Keratinocyte (primary cell): ENCODE measurements around the gene GSTA2. TPM values are rescaled to one million over a fixed set of nuclear protein-coding genes. Genes with fewer than 3 reads are reported as not detected.
"Not testable (repeated sequence)": the region's sequence is repeated elsewhere in the genome, so short reads cannot be mapped to it uniquely, and the experiment has no call there.

Source experiments
- DNase-seq: peaks from one replicate; pipeline ENCODE4 v3.0.0-alpha.2; 2011; ENCODE audit warnings: low read depth, missing footprints, low spot score
- FAIRE-seq: peaks from 2 replicates; lab custom pipeline; 2011; peaks lifted over from hg19 to GRCh38; lab: Jason Lieb, UNC
- H2AFZ ChIP-seq: 2 replicates; pipeline ENCODE4 v1.6.0; 2012; ENCODE audit warnings: low read length, control low read depth, inconsistent platforms; ENCODE audit not compliant: control insufficient read depth
- H3K27ac ChIP-seq: 2 replicates; pipeline ENCODE4 v1.5.1; 2011; ENCODE audit warnings: low read length; ENCODE audit not compliant: control insufficient read depth, insufficient read depth
- H3K27me3 ChIP-seq: 3 replicates; pipeline ENCODE4 v1.6.0; 2011; ENCODE audit warnings: low read length; ENCODE audit not compliant: control insufficient read depth, insufficient read depth; ENCODE audit errors: extremely low read depth
- H3K36me3 ChIP-seq, 2 experiments: 2 replicates in 1 of 2; 3 replicates in 1 of 2; pipeline ENCODE4 v1.5.1; 2011; ENCODE audit warnings: low read length in 2 of 2, mild to moderate bottlenecking in 1 of 2; ENCODE audit not compliant: control insufficient read depth in 2 of 2, insufficient read depth in 2 of 2; ENCODE audit errors: extremely low read depth in 1 of 2
- H3K4me1 ChIP-seq: 3 replicates; pipeline ENCODE4 v1.5.1; 2011; ENCODE audit warnings: low read length; ENCODE audit not compliant: control insufficient read depth, insufficient read depth; ENCODE audit errors: extremely low read depth
- H3K4me2 ChIP-seq: 3 replicates; pipeline ENCODE4 v1.6.0; 2011; ENCODE audit warnings: low read depth, low read length; ENCODE audit not compliant: control insufficient read depth, insufficient read depth; ENCODE audit errors: extremely low read depth
- H3K4me3 ChIP-seq, 3 experiments: fragments of 200-600 bp in 1 of 3; sonication (generic) in 1 of 3; 2 replicates in 2 of 3; 3 replicates in 1 of 3; pipeline ENCODE4 v1.5.1; 2011 to 2016; ENCODE audit warnings: low read length in 3 of 3, mild to moderate bottlenecking in 3 of 3, control low read depth in 2 of 3, inconsistent platforms in 1 of 3, low read depth in 1 of 3, mixed read lengths in 1 of 3, mixed run types in 1 of 3, moderate library complexity in 1 of 3; ENCODE audit not compliant: control insufficient read depth in 2 of 3, insufficient read depth in 2 of 3; ENCODE audit errors: extremely low read depth in 1 of 3
- H3K79me2 ChIP-seq: 2 replicates; pipeline ENCODE4 v1.6.0; 2012; ENCODE audit warnings: low read length; ENCODE audit not compliant: control insufficient read depth, insufficient read depth
- H3K9ac ChIP-seq: 3 replicates; pipeline ENCODE4 v1.6.0; 2011; ENCODE audit warnings: low read length; ENCODE audit not compliant: control insufficient read depth, insufficient read depth; ENCODE audit errors: extremely low read depth
- H3K9me1 ChIP-seq: 3 replicates; pipeline ENCODE4 v1.6.0; 2011; ENCODE audit warnings: low read length; ENCODE audit not compliant: control insufficient read depth, insufficient read depth; ENCODE audit errors: extremely low read depth
- H3K9me3 ChIP-seq: 2 replicates; pipeline ENCODE4 v1.5.1; 2012; ENCODE audit warnings: low read depth, low read length; ENCODE audit not compliant: control insufficient read depth
- H4K20me1 ChIP-seq: 3 replicates; pipeline ENCODE4 v1.6.0; 2011; ENCODE audit warnings: low read length; ENCODE audit not compliant: control insufficient read depth, insufficient read depth; ENCODE audit errors: extremely low read depth
- CTCF ChIP-seq, 3 experiments: IDR thresholded peaks in 1 of 3; conservative IDR thresholded peaks in 1 of 3; optimal IDR thresholded peaks in 1 of 3; 2 replicates in 2 of 3; 3 replicates in 1 of 3; pipeline versions ENCODE3 to v1.5.1; 2011; ENCODE audit warnings: low read length in 3 of 3, mild to moderate bottlenecking in 3 of 3, moderate library complexity in 2 of 3, control low read depth in 1 of 3, inconsistent platforms in 1 of 3; ENCODE audit not compliant: insufficient read depth in 2 of 3; ENCODE audit errors: extremely low read depth in 1 of 3
- EZH2 ChIP-seq: IDR thresholded peaks from one replicate; pipeline ENCODE4 v1.6.1; 2012; ENCODE audit warnings: inconsistent platforms, mild to moderate bottlenecking, low read length, moderate library complexity
- dilution Hi-C: fragments of 300-500 bp; cut with MboI; formaldehyde crosslinking; loops from one replicate; pipeline ENCODE4 v1.7.0; 2020; ENCODE audit warnings: low sequenced_read_pairs; ENCODE audit not compliant: extremely low pct_ligation_motif_present
- polyA plus RNA-seq, 5 experiments: library from polyadenylated mRNA; depleted of rRNA in 3 of 5; stranded (reverse) in 3 of 5; stranded (forward) in 1 of 5; unstranded in 1 of 5; fragments of >200 nt; gene quantifications; 1 replicate in 1 of 5; 2 replicates in 3 of 5; 3 replicates in 1 of 5; pipeline versions ENCODE4 v1.2.1 to v1.2.3, GENCODE V29; 2011 to 2012; ENCODE audit warnings: missing spikeins in 2 of 5, low read depth in 1 of 5, low replicate concordance in 1 of 5

The GSTA2 gene
- polyA plus RNA-seq, 1 donor (not counting 4 experiments of a cell fraction or from before 2014, with no cell fraction given) = not detected

DNA sequence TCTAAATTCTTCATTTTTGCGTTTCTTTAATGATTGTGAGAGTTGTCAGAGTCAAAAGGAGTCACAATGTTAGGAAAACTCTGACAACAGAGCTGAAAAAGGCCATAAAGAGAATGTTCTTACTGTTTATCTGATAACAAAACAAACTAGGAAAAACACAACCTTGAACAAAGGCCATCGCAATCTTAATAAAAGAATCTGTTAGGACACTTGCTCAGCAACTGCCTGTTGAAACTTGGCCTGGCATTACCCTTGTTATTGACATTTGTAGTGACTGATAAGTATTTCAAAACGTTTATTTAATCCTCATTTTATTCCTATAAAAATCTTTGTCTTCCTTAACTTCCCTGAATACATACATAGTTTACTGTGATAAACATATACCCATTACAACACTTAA is 24.6 kb upstream of the GSTA2 start:
- TF ChIP-seq EZH2 (no peak), CTCF (optimal IDR thresholded peaks at IDR 0.05 in 1 of 3, IDR thresholded peaks at IDR 0.05 in 1 of 3, conservative IDR thresholded peaks at IDR 0.05 in 1 of 3; ENCODE audit: extremely low read depth in 1 of 3, insufficient read depth in 2 of 3, low read length in 3 of 3) (no peak)
- Histone ChIP-seq H3K4me3 (no peak overlapping the region), H3K9me3 (no peaks in the 10 kb centered on the region), H2AFZ (no peak overlapping the region), H3K9ac (no peak overlapping the region), H3K27ac (no peak overlapping the region), H3K9me1 (no peaks in the 10 kb centered on the region), H3K4me1 (no peaks in the 10 kb centered on the region), H4K20me1 (no peaks in the 10 kb centered on the region), H3K36me3 (no peaks in the 10 kb centered on the region), H3K27me3 (no peaks in the 10 kb centered on the region), H3K4me2 (no peak overlapping the region), H3K79me2 (no peaks in the 10 kb centered on the region)
- no peak for FAIRE-seq
- no peak for DNase-seq
- dilution Hi-C loops = no loop called here

- Histone ChIP-seq H3K9me3 (no peaks in the 10 kb centered on the region), H3K79me2 (no peaks in the 10 kb centered on the region), H2AFZ (no peak overlapping the region), H3K9ac (no peak overlapping the region), H3K27me3 (no peaks in the 10 kb centered on the region), H4K20me1 (no peaks in the 10 kb centered on the region), H3K4me3 (no peak overlapping the region), H3K9me1 (no peaks in the 10 kb centered on the region), H3K4me2 (no peak overlapping the region), H3K36me3 (no peaks in the 10 kb centered on the region), H3K4me1 (no peaks in the 10 kb centered on the region), H3K27ac (no peak overlapping the region)
- dilution Hi-C loops = no loop called here
- no peak for TF ChIP-seq CTCF (optimal IDR thresholded peaks at IDR 0.05 in 1 of 3, IDR thresholded peaks at IDR 0.05 in 1 of 3, conservative IDR thresholded peaks at IDR 0.05 in 1 of 3; ENCODE audit: extremely low read depth in 1 of 3, insufficient read depth in 2 of 3, low read length in 3 of 3)
- TF ChIP-seq EZH2 = no peak
- DNase-seq (no peak), FAIRE-seq (no peak)
Observed at GRCh38 chr6:52786249-52786956, 23.1 kb upstream of the GSTA2 start.

- H2AFZ ChIP-seq, FAIRE-seq, DNase-seq, H3K27me3 ChIP-seq, H3K36me3 ChIP-seq, H3K4me3 ChIP-seq, H3K79me2 ChIP-seq, H3K9ac ChIP-seq, H3K27ac ChIP-seq, dilution Hi-C loops, H3K4me2 ChIP-seq, H4K20me1 ChIP-seq, H3K4me1 ChIP-seq, H3K9me3 ChIP-seq, H3K9me1 ChIP-seq: not testable (repeated sequence)
Observed at GRCh38 chr6:52782696-52783274, 19.5 kb upstream of the GSTA2 start.

- H3K4me2 ChIP-seq, H4K20me1 ChIP-seq, H3K79me2 ChIP-seq, H3K27ac ChIP-seq, DNase-seq, dilution Hi-C loops, H3K4me1 ChIP-seq, H3K36me3 ChIP-seq, H3K9me1 ChIP-seq, FAIRE-seq, H3K4me3 ChIP-seq, H3K9me3 ChIP-seq, H3K9ac ChIP-seq, H2AFZ ChIP-seq, H3K27me3 ChIP-seq: not testable (repeated sequence)
Observed at GRCh38 chr6:52782209-52782608, 18.9 kb upstream of the GSTA2 start.
